ENCODE measurements around the gene TRAPPC8.

DNA sequence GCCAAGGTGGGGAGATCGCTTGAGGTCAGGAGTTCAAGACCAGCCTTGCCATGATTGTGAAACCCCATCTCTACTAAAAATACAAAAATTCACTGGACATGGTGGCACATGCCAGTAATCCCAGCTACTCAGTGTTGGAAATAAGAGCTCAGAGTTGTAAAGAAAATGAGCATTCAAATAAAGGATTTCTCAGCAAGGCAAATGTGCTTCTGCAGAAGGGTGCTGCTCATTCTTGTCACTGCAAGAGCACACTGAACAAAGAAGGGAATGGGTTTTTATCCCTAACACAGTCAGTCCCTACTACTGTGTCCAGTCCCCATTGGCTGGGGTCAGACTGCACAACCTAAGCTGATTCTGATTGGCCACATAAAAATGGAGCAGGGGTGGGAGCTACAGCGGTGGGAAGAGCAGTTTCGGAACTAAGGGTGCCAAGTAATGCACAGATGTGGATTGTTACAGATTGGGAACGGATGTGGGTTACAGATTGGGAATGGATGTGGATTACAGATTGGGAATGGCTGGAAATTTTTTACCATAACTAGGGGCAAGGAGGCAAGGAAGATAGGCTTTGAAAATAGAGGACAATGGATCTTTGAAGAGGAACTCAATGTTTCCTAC lies 31.1 kb upstream of the TRAPPC8 start:
- TF ChIP-seq, protein P1, sequence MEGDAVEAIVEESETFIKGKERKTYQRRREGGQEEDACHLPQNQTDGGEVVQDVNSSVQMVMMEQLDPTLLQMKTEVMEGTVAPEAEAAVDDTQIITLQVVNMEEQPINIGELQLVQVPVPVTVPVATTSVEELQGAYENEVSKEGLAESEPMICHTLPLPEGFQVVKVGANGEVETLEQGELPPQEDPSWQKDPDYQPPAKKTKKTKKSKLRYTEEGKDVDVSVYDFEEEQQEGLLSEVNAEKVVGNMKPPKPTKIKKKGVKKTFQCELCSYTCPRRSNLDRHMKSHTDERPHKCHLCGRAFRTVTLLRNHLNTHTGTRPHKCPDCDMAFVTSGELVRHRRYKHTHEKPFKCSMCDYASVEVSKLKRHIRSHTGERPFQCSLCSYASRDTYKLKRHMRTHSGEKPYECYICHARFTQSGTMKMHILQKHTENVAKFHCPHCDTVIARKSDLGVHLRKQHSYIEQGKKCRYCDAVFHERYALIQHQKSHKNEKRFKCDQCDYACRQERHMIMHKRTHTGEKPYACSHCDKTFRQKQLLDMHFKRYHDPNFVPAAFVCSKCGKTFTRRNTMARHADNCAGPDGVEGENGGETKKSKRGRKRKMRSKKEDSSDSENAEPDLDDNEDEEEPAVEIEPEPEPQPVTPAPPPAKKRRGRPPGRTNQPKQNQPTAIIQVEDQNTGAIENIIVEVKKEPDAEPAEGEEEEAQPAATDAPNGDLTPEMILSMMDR (IDR thresholded peaks at IDR 0.05; ENCODE audit: low read length): no peak
- no peak for TF ChIP-seq EZH2 (IDR thresholded peaks at IDR 0.05; ENCODE audit: borderline replicate concordance, low read length)
